GM19023 (cell line): Measurements from ENCODE around the gene GBP2.

Experiments
- ATAC-seq: cut with Tn5 transposase; IDR thresholded peaks from one replicate; pipeline ENCODE4 v1.9.1; 2021; ENCODE audit warnings: mild to moderate bottlenecking, moderate library complexity; ENCODE audit not compliant: unreplicated experiment

Gene GBP2

GRCh38 chr1:89065079-89065868 is 60.6 kb downstream of the GBP2 start, which contains the start of gene GBP1:
Gene GBP1 (minus strand): TSS chr1:89065208. CDS start chr1:89063234, 1,974 bp downstream.
- peak; percentile 56 for ATAC-seq

GRCh38 chr1:89064632-89065031 is 61.3 kb downstream of the GBP2 start:
- peak; percentile 56 for ATAC-seq

- ATAC-seq = no peak
Measured at GRCh38 chr1:89063094-89063493, 62.8 kb downstream of the GBP2 start.

GRCh38 chr1:89060091-89060490 is 65.8 kb downstream of the GBP2 start:
- ATAC-seq = no peak
